ENCODE data around the gene TAAR8.
A peak's percentile ranks its signal among the peaks of the same experiment; 100 is the strongest.

The TAAR8 gene

GRCh38 chr6:132552372-132552771 is at the start of gene TAAR8:
Gene TAAR8 (plus strand): TSS chr6:132552672. CDS start chr6:132552693, 21 bp downstream.
- Histone ChIP-seq H3K27ac (ENCODE audit: low read length) (no peak within 1 kb of the TSS), H3K4me3 (ENCODE audit: low read depth in 1 of 2, low read length in 2 of 2) (no peak within 1 kb of the TSS), H3K4me1 (ENCODE audit: control insufficient read depth in 1 of 2, insufficient read depth in 2 of 2, low read length in 2 of 2) (no peaks in the 10 kb centered on the region), H3K27me3 (ENCODE audit: low read depth, low read length) (no peaks in the 10 kb centered on the region), H3K36me3 (ENCODE audit: control insufficient read depth in 1 of 2, insufficient read depth in 2 of 2, low read length in 2 of 2) (no peaks in the 10 kb centered on the region), H3K9me3 (ENCODE audit: control insufficient read depth in 1 of 2, low read length in 2 of 2) (no peaks in the 10 kb centered on the region)

GRCh38 chr6:132504757-132505156 is 47.7 kb upstream of the TAAR8 start:
- Histone ChIP-seq H3K27me3 (ENCODE audit: low read depth, low read length) (no peaks in the 10 kb centered on the region), H3K4me1 (ENCODE audit: control insufficient read depth in 1 of 2, insufficient read depth in 2 of 2, low read length in 2 of 2) (peaks cover 3 to 24% of the 10 kb centered on the region in 2 donors), H3K36me3 (ENCODE audit: control insufficient read depth in 1 of 2, insufficient read depth in 2 of 2, low read length in 2 of 2) (peaks cover 8 to 14% of the 10 kb centered on the region in 2 donors), H3K4me3 (ENCODE audit: low read depth in 1 of 2, low read length in 2 of 2) (no peak overlapping the region), H3K9me3 (ENCODE audit: control insufficient read depth in 1 of 2, low read length in 2 of 2) (no peaks in the 10 kb centered on the region), H3K27ac (ENCODE audit: low read length) (no peak overlapping the region)

- H3K27ac ChIP-seq (ENCODE audit: low read length), result no peak overlapping the region
- H3K27me3 ChIP-seq (ENCODE audit: low read depth, low read length), result no peaks in the 10 kb centered on the region
- H3K36me3 ChIP-seq (ENCODE audit: control insufficient read depth in 1 of 2, insufficient read depth in 2 of 2, low read length in 2 of 2), result peaks cover 8 to 14% of the 10 kb centered on the region in 2 donors
- no peaks in the 10 kb centered on the region for H3K9me3 ChIP-seq (ENCODE audit: control insufficient read depth in 1 of 2, low read length in 2 of 2)
- no peak overlapping the region for H3K4me3 ChIP-seq (ENCODE audit: low read depth in 1 of 2, low read length in 2 of 2)
- peaks cover 3 to 24% of the 10 kb centered on the region in 2 donors for H3K4me1 ChIP-seq (ENCODE audit: control insufficient read depth in 1 of 2, insufficient read depth in 2 of 2, low read length in 2 of 2)
Observed at GRCh38 chr6:132505158-132505557, 47.3 kb upstream of the TAAR8 start.

GRCh38 chr6:132506461-132506860 is 46.0 kb upstream of the TAAR8 start:
- Histone ChIP-seq H3K36me3 (ENCODE audit: control insufficient read depth in 1 of 2, insufficient read depth in 2 of 2, low read length in 2 of 2) (peaks cover 7 to 8% of the 10 kb centered on the region in 2 donors), H3K4me3 (ENCODE audit: low read depth in 1 of 2, low read length in 2 of 2) (no peak overlapping the region), H3K9me3 (ENCODE audit: control insufficient read depth in 1 of 2, low read length in 2 of 2) (no peaks in the 10 kb centered on the region), H3K27ac (ENCODE audit: low read length) (no peak overlapping the region), H3K4me1 (ENCODE audit: control insufficient read depth in 1 of 2, insufficient read depth in 2 of 2, low read length in 2 of 2) (peaks cover 12 to 35% of the 10 kb centered on the region in 2 donors), H3K27me3 (ENCODE audit: low read depth, low read length) (no peaks in the 10 kb centered on the region)

GRCh38 chr6:132506869-132507808 is 45.3 kb upstream of the TAAR8 start:
- Histone ChIP-seq H3K4me1 (ENCODE audit: control insufficient read depth in 1 of 2, insufficient read depth in 2 of 2, low read length in 2 of 2) (peaks cover 12 to 36% of the 10 kb centered on the region in 2 donors), H3K4me3 (ENCODE audit: low read depth in 1 of 2, low read length in 2 of 2) (no peak overlapping the region), H3K36me3 (ENCODE audit: control insufficient read depth in 1 of 2, insufficient read depth in 2 of 2, low read length in 2 of 2) (peaks cover under 1% of the 10 kb centered on the region in 2 donors), H3K27ac (ENCODE audit: low read length) (no peak overlapping the region), H3K27me3 (ENCODE audit: low read depth, low read length) (no peaks in the 10 kb centered on the region), H3K9me3 (ENCODE audit: control insufficient read depth in 1 of 2, low read length in 2 of 2) (no peaks in the 10 kb centered on the region)

GRCh38 chr6:132511210-132511830 is 41.2 kb upstream of the TAAR8 start:
- H3K4me1 ChIP-seq (ENCODE audit: control insufficient read depth in 1 of 2, insufficient read depth in 2 of 2, low read length in 2 of 2), result peaks cover 9 to 17% of the 10 kb centered on the region in 2 donors
- H3K27me3 ChIP-seq (ENCODE audit: low read depth, low read length), result no peaks in the 10 kb centered on the region
- peak overlapping the region; percentile 29 to 95 for H3K4me3 ChIP-seq (ENCODE audit: low read depth in 1 of 2, low read length in 2 of 2)
- H3K9me3 ChIP-seq (ENCODE audit: control insufficient read depth in 1 of 2, low read length in 2 of 2), result no peaks in the 10 kb centered on the region
- H3K36me3 ChIP-seq (ENCODE audit: control insufficient read depth in 1 of 2, insufficient read depth in 2 of 2, low read length in 2 of 2), result no peaks in the 10 kb centered on the region
- H3K27ac ChIP-seq (ENCODE audit: low read length), result peak overlapping the region; percentile 17

- Histone ChIP-seq H3K27ac (ENCODE audit: low read length) (peak overlapping the region; percentile 17), H3K4me1 (ENCODE audit: control insufficient read depth in 1 of 2, insufficient read depth in 2 of 2, low read length in 2 of 2) (peaks cover 9 to 17% of the 10 kb centered on the region in 2 donors)
Observed at GRCh38 chr6:132511831-132512220, 40.6 kb upstream of the TAAR8 start.

GRCh38 chr6:132512342-132512637 is 40.2 kb upstream of the TAAR8 start:
- H3K4me3 ChIP-seq (ENCODE audit: low read depth in 1 of 2, low read length in 2 of 2), result peak overlapping the region; percentile 95 to 99
- H3K27me3 ChIP-seq (ENCODE audit: low read depth, low read length), result no peaks in the 10 kb centered on the region
- no peaks in the 10 kb centered on the region for H3K36me3 ChIP-seq (ENCODE audit: control insufficient read depth in 1 of 2, insufficient read depth in 2 of 2, low read length in 2 of 2)
- peaks cover 9 to 17% of the 10 kb centered on the region in 2 donors for H3K4me1 ChIP-seq (ENCODE audit: control insufficient read depth in 1 of 2, insufficient read depth in 2 of 2, low read length in 2 of 2)
- H3K27ac ChIP-seq (ENCODE audit: low read length), result peak overlapping the region; percentile 54
- no peaks in the 10 kb centered on the region for H3K9me3 ChIP-seq (ENCODE audit: control insufficient read depth in 1 of 2, low read length in 2 of 2)

More at GRCh38 chr6:132511831-132512220, 40.6 kb upstream of the TAAR8 start:
- Histone ChIP-seq H3K36me3 (ENCODE audit: control insufficient read depth in 1 of 2, insufficient read depth in 2 of 2, low read length in 2 of 2) (no peaks in the 10 kb centered on the region), H3K9me3 (ENCODE audit: control insufficient read depth in 1 of 2, low read length in 2 of 2) (no peaks in the 10 kb centered on the region), H3K27me3 (ENCODE audit: low read depth, low read length) (no peaks in the 10 kb centered on the region), H3K4me3 (ENCODE audit: low read depth in 1 of 2, low read length in 2 of 2) (peak overlapping the region; percentile 95 to 99)

GRCh38 chr6:132512638-132513632 is 39.5 kb upstream of the TAAR8 start, which contains the start of gene STX7:
Gene STX7 (minus strand): TSS chr6:132513116. CDS start chr6:132503530, 9,586 bp downstream.
- Histone ChIP-seq H3K4me1 (ENCODE audit: control insufficient read depth in 1 of 2, insufficient read depth in 2 of 2, low read length in 2 of 2) (peaks cover 9 to 16% of the 10 kb centered on the region in 2 donors), H3K4me3 (ENCODE audit: low read depth in 1 of 2, low read length in 2 of 2) (peak within 1 kb of the TSS; percentile 95 to 99), H3K36me3 (ENCODE audit: control insufficient read depth in 1 of 2, insufficient read depth in 2 of 2, low read length in 2 of 2) (no peaks in the 10 kb centered on the region), H3K27me3 (ENCODE audit: low read depth, low read length) (no peaks in the 10 kb centered on the region), H3K27ac (ENCODE audit: low read length) (peak within 1 kb of the TSS; percentile 71), H3K9me3 (ENCODE audit: control insufficient read depth in 1 of 2, low read length in 2 of 2) (no peaks in the 10 kb centered on the region)

GRCh38 chr6:132513831-132514545 is 38.5 kb upstream of the TAAR8 start:
- Histone ChIP-seq H3K4me1 (ENCODE audit: control insufficient read depth in 1 of 2, insufficient read depth in 2 of 2, low read length in 2 of 2) (peaks cover 9 to 11% of the 10 kb centered on the region in 2 donors), H3K4me3 (ENCODE audit: low read depth in 1 of 2, low read length in 2 of 2) (peak overlapping the region; percentile 95 to 99), H3K27ac (ENCODE audit: low read length) (peak overlapping the region; percentile 71), H3K36me3 (ENCODE audit: control insufficient read depth in 1 of 2, insufficient read depth in 2 of 2, low read length in 2 of 2) (no peaks in the 10 kb centered on the region), H3K9me3 (ENCODE audit: control insufficient read depth in 1 of 2, low read length in 2 of 2) (no peaks in the 10 kb centered on the region), H3K27me3 (ENCODE audit: low read depth, low read length) (no peaks in the 10 kb centered on the region)

All from muscle layer of duodenum (tissue), 2 donors.